ENCODE data around the gene CDC42EP5.

Gene CDC42EP5

GRCh38 chr19:54475706-54476105, 2.6 kb upstream of the CDC42EP5 start:
- Histone ChIP-seq H3K4me3 (ENCODE audit: low read length) (no peak overlapping the region), H3K9ac (ENCODE audit: low read length) (no peak overlapping the region), H2BK120ac (ENCODE audit: low read depth, low read length) (no peak overlapping the region), H3K27me3 (ENCODE audit: insufficient read depth, low read length, poor library complexity) (peaks cover 8% of the 10 kb centered on the region), H3K27ac (ENCODE audit: low read depth, low read length) (no peak overlapping the region), H4K8ac (ENCODE audit: low read depth, low read length) (no peak overlapping the region), H2BK15ac (replicated peaks; ENCODE audit: low read depth) (no peak overlapping the region), H3K18ac (ENCODE audit: low read length) (no peak overlapping the region), H3K79me2 (ENCODE audit: control insufficient read depth, insufficient read depth, low read length) (no peaks in the 10 kb centered on the region), H4K5ac (ENCODE audit: low read length) (no peak overlapping the region), H2AK5ac (ENCODE audit: low read length) (no peak overlapping the region), H3K36me3 (ENCODE audit: control insufficient read depth, insufficient read depth, low read length) (no peaks in the 10 kb centered on the region), H3K4me2 (ENCODE audit: low read length) (no peak overlapping the region), H3K56ac (ENCODE audit: low read length) (no peak overlapping the region), H3K23ac (ENCODE audit: low read length) (no peak overlapping the region), H3K4me1 (ENCODE audit: control insufficient read depth, low read depth, low read length) (no peaks in the 10 kb centered on the region), H2BK5ac (ENCODE audit: low read length) (no peak overlapping the region), H3K79me1 (ENCODE audit: low read length) (no peaks in the 10 kb centered on the region), H3K4ac (ENCODE audit: low read depth, low read length) (no peak overlapping the region)
- WGBS (ENCODE audit: extremely low coverage, insufficient coverage, low lambda C conversion rate), result no CpG with 5 or more reads among the region's 11 CpGs
- DNase-seq, result no peak

GRCh38 chr19:54473892-54474372, 836 bp upstream of the CDC42EP5 start:
- Histone ChIP-seq H4K5ac (ENCODE audit: low read length) (no peak overlapping the region), H3K18ac (ENCODE audit: low read length) (no peak overlapping the region), H2BK120ac (ENCODE audit: low read depth, low read length) (no peak overlapping the region), H3K23ac (ENCODE audit: low read length) (no peak overlapping the region), H2AK5ac (ENCODE audit: low read length) (no peak overlapping the region), H3K27ac (ENCODE audit: low read depth, low read length) (no peak overlapping the region), H3K4me2 (ENCODE audit: low read length) (no peak overlapping the region), H2BK15ac (replicated peaks; ENCODE audit: low read depth) (no peak overlapping the region), H3K27me3 (ENCODE audit: insufficient read depth, low read length, poor library complexity) (peaks cover 12% of the 10 kb centered on the region), H3K79me2 (ENCODE audit: control insufficient read depth, insufficient read depth, low read length) (no peaks in the 10 kb centered on the region), H4K8ac (ENCODE audit: low read depth, low read length) (no peak overlapping the region), H3K9ac (ENCODE audit: low read length) (no peak overlapping the region), H3K79me1 (ENCODE audit: low read length) (no peaks in the 10 kb centered on the region), H3K36me3 (ENCODE audit: control insufficient read depth, insufficient read depth, low read length) (no peaks in the 10 kb centered on the region), H3K4ac (ENCODE audit: low read depth, low read length) (no peak overlapping the region), H2BK5ac (ENCODE audit: low read length) (no peak overlapping the region), H3K4me1 (ENCODE audit: control insufficient read depth, low read depth, low read length) (no peaks in the 10 kb centered on the region), H3K4me3 (ENCODE audit: low read length) (no peak overlapping the region), H3K56ac (ENCODE audit: low read length) (no peak overlapping the region)
- WGBS (ENCODE audit: extremely low coverage, insufficient coverage, low lambda C conversion rate), result no CpG with 5 or more reads among the region's 6 CpGs
- DNase-seq, result no peak

GRCh38 chr19:54470991-54471782, 1.9 kb downstream of the CDC42EP5 start:
- no peaks in the 10 kb centered on the region for H3K79me2 ChIP-seq (ENCODE audit: control insufficient read depth, insufficient read depth, low read length)
- no CpG with 5 or more reads among the region's 60 CpGs for WGBS (ENCODE audit: extremely low coverage, insufficient coverage, low lambda C conversion rate)
- H2BK120ac ChIP-seq (ENCODE audit: low read depth, low read length), result no peak overlapping the region
- no peak for DNase-seq
- no peak overlapping the region for H4K8ac ChIP-seq (ENCODE audit: low read depth, low read length)
- H3K36me3 ChIP-seq (ENCODE audit: control insufficient read depth, insufficient read depth, low read length), result no peaks in the 10 kb centered on the region
- peak overlapping the region; percentile 56 for H3K4ac ChIP-seq (ENCODE audit: low read depth, low read length)
- H4K5ac ChIP-seq (ENCODE audit: low read length), result no peak overlapping the region
- H3K79me1 ChIP-seq (ENCODE audit: low read length), result no peaks in the 10 kb centered on the region
- peak overlapping the region; percentile 20 for H3K4me2 ChIP-seq (ENCODE audit: low read length)
- H3K56ac ChIP-seq (ENCODE audit: low read length), result peak overlapping the region; percentile 60
- no peak overlapping the region for H2BK15ac ChIP-seq (replicated peaks; ENCODE audit: low read depth)
- no peak overlapping the region for H2AK5ac ChIP-seq (ENCODE audit: low read length)
- no peak overlapping the region for H3K27ac ChIP-seq (ENCODE audit: low read depth, low read length)
- H3K9ac ChIP-seq (ENCODE audit: low read length), result peak overlapping the region; percentile 54
- H3K27me3 ChIP-seq (ENCODE audit: insufficient read depth, low read length, poor library complexity), result peaks cover 12% of the 10 kb centered on the region
- no peak overlapping the region for H2BK5ac ChIP-seq (ENCODE audit: low read length)
- H3K23ac ChIP-seq (ENCODE audit: low read length), result no peak overlapping the region
- H3K18ac ChIP-seq (ENCODE audit: low read length), result peak overlapping the region; percentile 18
- no peak overlapping the region for H3K4me3 ChIP-seq (ENCODE audit: low read length)
- H3K4me1 ChIP-seq (ENCODE audit: control insufficient read depth, low read depth, low read length), result no peaks in the 10 kb centered on the region

- H3K36me3 ChIP-seq (ENCODE audit: control insufficient read depth, insufficient read depth, low read length), result no peaks in the 10 kb centered on the region
- H3K27me3 ChIP-seq (ENCODE audit: insufficient read depth, low read length, poor library complexity), result peaks cover 12% of the 10 kb centered on the region
- H2BK120ac ChIP-seq (ENCODE audit: low read depth, low read length), result no peak overlapping the region
- no peaks in the 10 kb centered on the region for H3K79me1 ChIP-seq (ENCODE audit: low read length)
- H3K4me1 ChIP-seq (ENCODE audit: control insufficient read depth, low read depth, low read length), result no peaks in the 10 kb centered on the region
- H3K4ac ChIP-seq (ENCODE audit: low read depth, low read length), result no peak overlapping the region
- H3K4me2 ChIP-seq (ENCODE audit: low read length), result no peak overlapping the region
- no peak overlapping the region for H3K18ac ChIP-seq (ENCODE audit: low read length)
- no peak overlapping the region for H3K27ac ChIP-seq (ENCODE audit: low read depth, low read length)
- H3K9ac ChIP-seq (ENCODE audit: low read length), result no peak overlapping the region
- H3K56ac ChIP-seq (ENCODE audit: low read length), result peak overlapping the region; percentile 60
- H3K23ac ChIP-seq (ENCODE audit: low read length), result no peak overlapping the region
- H4K5ac ChIP-seq (ENCODE audit: low read length), result no peak overlapping the region
- no peaks in the 10 kb centered on the region for H3K79me2 ChIP-seq (ENCODE audit: control insufficient read depth, insufficient read depth, low read length)
- no peak overlapping the region for H4K8ac ChIP-seq (ENCODE audit: low read depth, low read length)
- H2BK15ac ChIP-seq (replicated peaks; ENCODE audit: low read depth), result no peak overlapping the region
- H2BK5ac ChIP-seq (ENCODE audit: low read length), result no peak overlapping the region
- DNase-seq, result no peak
- H2AK5ac ChIP-seq (ENCODE audit: low read length), result no peak overlapping the region
- H3K4me3 ChIP-seq (ENCODE audit: low read length), result no peak overlapping the region
- WGBS (ENCODE audit: extremely low coverage, insufficient coverage, low lambda C conversion rate), result no CpG with 5 or more reads among the region's 10 CpGs
Observed at GRCh38 chr19:54470276-54470887, 2.7 kb downstream of the CDC42EP5 start.

GRCh38 chr19:54469496-54469934, 3.6 kb downstream of the CDC42EP5 start:
- H4K8ac ChIP-seq (ENCODE audit: low read depth, low read length), result no peak overlapping the region
- no peaks in the 10 kb centered on the region for H3K79me1 ChIP-seq (ENCODE audit: low read length)
- H3K4ac ChIP-seq (ENCODE audit: low read depth, low read length), result no peak overlapping the region
- H3K9ac ChIP-seq (ENCODE audit: low read length), result no peak overlapping the region
- no peak overlapping the region for H3K23ac ChIP-seq (ENCODE audit: low read length)
- H2BK5ac ChIP-seq (ENCODE audit: low read length), result no peak overlapping the region
- H2BK15ac ChIP-seq (replicated peaks; ENCODE audit: low read depth), result no peak overlapping the region
- no peak overlapping the region for H3K18ac ChIP-seq (ENCODE audit: low read length)
- H3K36me3 ChIP-seq (ENCODE audit: control insufficient read depth, insufficient read depth, low read length), result no peaks in the 10 kb centered on the region
- no peak overlapping the region for H2BK120ac ChIP-seq (ENCODE audit: low read depth, low read length)
- no CpG with 5 or more reads among the region's 8 CpGs for WGBS (ENCODE audit: extremely low coverage, insufficient coverage, low lambda C conversion rate)
- H4K5ac ChIP-seq (ENCODE audit: low read length), result no peak overlapping the region
- H3K27ac ChIP-seq (ENCODE audit: low read depth, low read length), result no peak overlapping the region
- peaks cover 12% of the 10 kb centered on the region for H3K27me3 ChIP-seq (ENCODE audit: insufficient read depth, low read length, poor library complexity)
- no peak overlapping the region for H3K4me2 ChIP-seq (ENCODE audit: low read length)
- no peaks in the 10 kb centered on the region for H3K79me2 ChIP-seq (ENCODE audit: control insufficient read depth, insufficient read depth, low read length)
- H3K4me1 ChIP-seq (ENCODE audit: control insufficient read depth, low read depth, low read length), result no peaks in the 10 kb centered on the region
- H3K4me3 ChIP-seq (ENCODE audit: low read length), result no peak overlapping the region
- no peak for DNase-seq
- H3K56ac ChIP-seq (ENCODE audit: low read length), result no peak overlapping the region
- H2AK5ac ChIP-seq (ENCODE audit: low read length), result no peak overlapping the region
